HCT116 (cell line): Measurements from ENCODE around the gene SCN2A. TPM values are rescaled to one million over a fixed set of nuclear protein-coding genes. Genes with fewer than 3 reads are reported as not detected.

ENCODE experiments used
- ATAC-seq: fragments of 200-7000 bp; cut with Tn5 transposase; 2 replicates; pipeline ENCODE4 v1.9.1; 2020; ENCODE audit warnings: mild to moderate bottlenecking, moderate library complexity
- BruUV-seq: library from RNA; stranded (reverse); fragments of 400-500 nt; replicated peaks from 2 replicates; lab custom pipeline; 2021; lab: Mats Ljungman, UMichigan
- CTCF ChIA-PET: fragments of 300-600 bp; sonication (Branson Sonifier 250); formaldehyde crosslinking; loops from one replicate; lab custom pipeline; 2021; ENCODE audit warnings: antibody characterized with exemption; lab: Charles Lee
- POLR2A ChIA-PET: fragments of 300-600, 350-600 bp; sonication (Branson Sonifier 250); formaldehyde crosslinking; loops from one replicate; lab custom pipeline; 2021; ENCODE audit warnings: antibody characterized with exemption; lab: Charles Lee
- RAD21 ChIA-PET, 2 experiments: fragments of 300-600 bp; sonication (Branson Sonifier 250); formaldehyde crosslinking; loops; one replicate each; lab custom pipeline; 2023; ENCODE audit warnings: low total read pairs in 2 of 2; ENCODE audit not compliant: uncharacterized antibody in 2 of 2, unreplicated experiment in 2 of 2, low non-redundant PET in 1 of 2; lab: Charles Lee
- DNase-seq: peaks from one replicate; pipeline ENCODE4 v3.0.0-alpha.2; 2010; ENCODE audit warnings: low read depth, low spot score
- H2AFZ ChIP-seq: fragments of 200-600 bp; shearing (Covaris generic), sonication (generic); 2 replicates; pipeline ENCODE4 v1.6.1; 2017; ENCODE audit warnings: low read depth, mixed run types, mixed read lengths, antibody characterized with exemption, low read length; ENCODE audit not compliant: poor library complexity, severe bottlenecking
- H3K27ac ChIP-seq: 2 replicates; pipeline ENCODE4 v1.5.1; 2012; ENCODE audit warnings: low read depth, low read length
- H3K27me3 ChIP-seq: fragments of 200-600 bp; sonication (generic); 2 replicates; pipeline ENCODE4 v1.6.1; 2016; ENCODE audit warnings: mixed run types, low read length, mixed read lengths; ENCODE audit not compliant: insufficient read depth
- H3K36me3 ChIP-seq, 2 experiments: fragments of 200-500 bp in 1 of 2; fragments of 200-600 bp in 1 of 2; sonication (Bioruptor generic) in 1 of 2; sonication (generic) in 1 of 2; 2 replicates each; pipeline versions ENCODE4 v1.5.1 to v1.6.1; 2014 to 2016; ENCODE audit warnings: low read length in 2 of 2, inconsistent platforms in 1 of 2, mixed read lengths in 1 of 2, mixed run types in 1 of 2; ENCODE audit not compliant: insufficient read depth in 2 of 2, control insufficient read depth in 1 of 2
- H3K4me1 ChIP-seq, 2 experiments: fragments of 200-600 bp in 1 of 2; sonication (generic) in 1 of 2; 2 replicates each; pipeline versions ENCODE4 v1.5.1 to v1.6.1; 2012 to 2017; ENCODE audit warnings: low read length in 2 of 2, inconsistent platforms in 1 of 2, mild to moderate bottlenecking in 1 of 2, mixed read lengths in 1 of 2, mixed run types in 1 of 2, moderate library complexity in 1 of 2; ENCODE audit not compliant: insufficient read depth in 2 of 2, control insufficient read depth in 1 of 2
- H3K4me2 ChIP-seq: fragments of 200-600 bp; sonication (generic); 2 replicates; pipeline ENCODE4 v1.6.1; 2017; ENCODE audit warnings: mixed run types, low read length, mixed read lengths
- H3K4me3 ChIP-seq, 2 experiments: fragments of 200-600 bp in 1 of 2; sonication (generic) in 1 of 2; replicated peaks in 1 of 2; 2 replicates each; pipeline ENCODE4 v1.5.1; 2011 to 2016; ENCODE audit warnings: low read length in 2 of 2, control low read depth in 1 of 2, low read depth in 1 of 2, mild to moderate bottlenecking in 1 of 2, mixed read lengths in 1 of 2, mixed run types in 1 of 2
- H3K79me2 ChIP-seq: fragments of 200-600 bp; sonication (generic); 2 replicates; pipeline ENCODE4 v1.6.1; 2017; ENCODE audit warnings: mild to moderate bottlenecking, mixed run types, low read length, moderate library complexity, mixed read lengths; ENCODE audit not compliant: insufficient read depth
- H3K9ac ChIP-seq: fragments of 200-600 bp; sonication (generic); 2 replicates; pipeline ENCODE4 v1.6.1; 2016; ENCODE audit warnings: low read length, mixed read lengths
- H3K9me2 ChIP-seq: fragments of 200-600 bp; sonication (generic), shearing (Covaris generic); 2 replicates; pipeline ENCODE4 v1.6.1; 2017; ENCODE audit warnings: mixed run types, mild to moderate bottlenecking, moderate library complexity; ENCODE audit not compliant: insufficient read depth
- H3K9me3 ChIP-seq, 2 experiments: fragments of 200-500 bp in 1 of 2; fragments of 200-600 bp in 1 of 2; sonication (Bioruptor generic) in 1 of 2; sonication (generic) in 1 of 2; 2 replicates each; pipeline ENCODE4 v1.6.1; 2014 to 2017; ENCODE audit warnings: low read length in 2 of 2, mixed read lengths in 2 of 2, inconsistent platforms in 1 of 2, low read depth in 1 of 2, mild to moderate bottlenecking in 1 of 2, mixed run types in 1 of 2, moderate library complexity in 1 of 2; ENCODE audit not compliant: control insufficient read depth in 1 of 2, insufficient read depth in 1 of 2
- H4K20me1 ChIP-seq: fragments of 200-600 bp; sonication (generic), shearing (Covaris generic); 2 replicates; pipeline ENCODE4 v1.6.1; 2017; ENCODE audit warnings: mixed run types, mild to moderate bottlenecking, moderate library complexity; ENCODE audit not compliant: insufficient read depth
- CTCF ChIP-seq, 3 experiments: fragments of 200-600 bp in 1 of 3; sonication (generic) in 1 of 3; IDR thresholded peaks in 2 of 3; conservative IDR thresholded peaks in 1 of 3; 2 replicates each; pipeline ENCODE4 v1.5.1; 2012 to 2017; ENCODE audit warnings: low read depth in 2 of 3, low read length in 2 of 3, antibody characterized with exemption in 1 of 3, borderline replicate concordance in 1 of 3, control low read depth in 1 of 3, mild to moderate bottlenecking in 1 of 3, mixed read lengths in 1 of 3, mixed run types in 1 of 3, moderate library complexity in 1 of 3; ENCODE audit not compliant: insufficient read depth in 1 of 3
- ELF1 ChIP-seq: IDR thresholded peaks from 2 replicates; pipeline ENCODE4 v1.6.1; 2012; ENCODE audit warnings: low read depth, borderline replicate concordance
- EZH2 ChIP-seq: fragments of 200-600 bp; sonication (generic); IDR thresholded peaks from 2 replicates; pipeline ENCODE4 v1.6.1; 2017; ENCODE audit warnings: antibody characterized with exemption, mixed run types
- EZH2phosphoT487 ChIP-seq: fragments of 200-600 bp; IDR thresholded peaks from 2 replicates; pipeline ENCODE4 v1.6.1; 2018; ENCODE audit warnings: antibody characterized with exemption, borderline replicate concordance
- MAX ChIP-seq: IDR thresholded peaks from 2 replicates; pipeline ENCODE4 v1.6.1; 2012
- POLR2AphosphoS5 ChIP-seq: IDR thresholded peaks from 2 replicates; pipeline ENCODE4 v1.6.1; 2011; ENCODE audit warnings: mild to moderate bottlenecking, low read depth, low read length, moderate library complexity
- RAD21 ChIP-seq: IDR thresholded peaks from 2 replicates; pipeline ENCODE4 v1.6.1; 2012; ENCODE audit warnings: low read depth, mild to moderate bottlenecking
- SRF ChIP-seq: IDR thresholded peaks from 2 replicates; pipeline ENCODE4 v1.6.1; 2012; ENCODE audit warnings: low read depth
- TCF7L2 ChIP-seq: IDR thresholded peaks from 2 replicates; pipeline ENCODE4 v1.7.0; 2011; ENCODE audit warnings: borderline replicate concordance, inconsistent platforms; ENCODE audit not compliant: insufficient read depth, insufficient read length; ENCODE audit errors: extremely low read depth
- YY1 ChIP-seq: IDR thresholded peaks from 2 replicates; pipeline ENCODE4 v1.6.1; 2011; ENCODE audit warnings: low read length, low read depth, moderate library complexity, mild to moderate bottlenecking; ENCODE audit not compliant: insufficient replicate concordance; ENCODE audit errors: extremely low read depth
- ZFX ChIP-seq: fragments of 450-650 bp; IDR thresholded peaks from 2 replicates; pipeline ENCODE4 v1.6.1; 2017
- ZNF274 ChIP-seq: fragments of 200-500 bp; sonication (Bioruptor generic); IDR thresholded peaks from 2 replicates; pipeline ENCODE4 v1.6.1; 2014; ENCODE audit warnings: mild to moderate bottlenecking, low read depth, low read length, inconsistent platforms
- intact Hi-C: fragments of 100-400 bp; cut with micrococcal nuclease; formaldehyde crosslinking; loops from 2 replicates; pipeline ENCODE4 v1.10.0; 2022
- total RNA-seq: library from RNA; stranded (reverse); gene quantifications from one replicate; pipeline ENCODE4 v1.2.1, GENCODE V29; 2021; ENCODE audit not compliant: unreplicated experiment

The SCN2A gene
- total RNA-seq, 1 experiment from 2014 or later: 0.25 TPM

- TF ChIP-seq CTCF (IDR thresholded peaks at IDR 0.05 in 2 of 3, conservative IDR thresholded peaks at IDR 0.05 in 1 of 3; ENCODE audit: borderline replicate concordance in 1 of 3, insufficient read depth in 1 of 3, low read depth in 2 of 3, low read length in 2 of 3) (no peak), EZH2 (no peak), SRF (no peak)
These were observed 772 bp downstream of the SCN2A start (continued) for GRCh38 chr2:165239856-165240515.

DNA sequence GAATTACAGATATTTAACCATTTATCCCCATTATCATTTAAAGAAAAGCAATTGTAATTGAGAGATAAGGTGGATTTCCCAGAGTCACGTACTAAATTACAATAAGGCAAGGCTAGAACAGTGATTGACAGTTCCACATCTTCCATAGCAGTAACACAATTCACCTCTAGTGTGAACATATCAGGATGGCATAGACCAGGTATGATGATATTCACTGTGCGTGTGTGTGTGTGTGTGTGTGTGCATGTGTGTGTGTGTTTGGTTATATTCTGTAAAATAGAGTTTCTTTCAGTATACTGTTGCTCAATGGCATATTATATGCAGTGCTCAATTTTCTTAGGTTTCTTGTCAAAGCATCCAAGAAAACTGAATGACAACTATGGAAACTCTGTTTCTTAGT is 1.7 kb downstream of the SCN2A start:
- H2AFZ ChIP-seq: no peak overlapping the region
- H3K4me1 ChIP-seq: no peaks in the 10 kb centered on the region
- H3K27ac ChIP-seq: no peak overlapping the region
- H4K20me1 ChIP-seq: no peaks in the 10 kb centered on the region
- BruUV-seq: no TSS peak
- ChIA-PET CTCF (no interaction called here), RAD21 (no interaction called here), POLR2A (no interaction called here)
- no peak overlapping the region for H3K4me3 ChIP-seq
- no peak overlapping the region for H3K4me2 ChIP-seq
- DNase-seq (no peak), ATAC-seq (no peak)
- no peaks in the 10 kb centered on the region for H3K36me3 ChIP-seq
- H3K27me3 ChIP-seq: no peaks in the 10 kb centered on the region
- H3K9ac ChIP-seq: no peak overlapping the region
- intact Hi-C loops: no loop called here
- no peaks in the 10 kb centered on the region for H3K9me3 ChIP-seq
- no peaks in the 10 kb centered on the region for H3K9me2 ChIP-seq
- TF ChIP-seq POLR2AphosphoS5 (no peak), RAD21 (no peak), ZNF274 (no peak), TCF7L2 (no peak), ZFX (no peak), YY1 (no peak), ELF1 (no peak), EZH2phosphoT487 (no peak), MAX (no peak)
- H3K79me2 ChIP-seq: no peaks in the 10 kb centered on the region
